ENCODE results near the gene QPRT.
"Not testable (repeated sequence)": the region's sequence is repeated elsewhere in the genome, so short reads cannot be mapped to it uniquely, and the experiment has no call there.

GRCh38 chr16:29636368-29636767, 42.6 kb upstream of the QPRT start:
- not testable (repeated sequence) for TF ChIP-seq CTCF (IDR thresholded peaks at IDR 0.05); POLR2A (IDR thresholded peaks at IDR 0.05); POLR2AphosphoS5 (IDR thresholded peaks at IDR 0.05; ENCODE audit: insufficient read depth in 1 of 2, low read depth in 1 of 2)
